ENCODE measurements around the gene SPI1.

The SPI1 gene

GRCh38 chr11:47399860-47400767 is 21.8 kb upstream of the SPI1 start:
- peak overlapping the region; percentile 74 for H3K4me3 ChIP-seq (ENCODE audit: low read depth, low read length)
- no peaks in the 10 kb centered on the region for H3K36me3 ChIP-seq (ENCODE audit: control insufficient read depth, insufficient read depth, low read length)
- H3K9ac ChIP-seq (ENCODE audit: low read depth, low read length): no peak overlapping the region
- H3K9me3 ChIP-seq (ENCODE audit: control insufficient read depth, insufficient read depth, low read length): no peaks in the 10 kb centered on the region
- peaks cover 19% of the 10 kb centered on the region for H3K4me1 ChIP-seq (ENCODE audit: control insufficient read depth, insufficient read depth, low read length)
- H3K27me3 ChIP-seq (ENCODE audit: control insufficient read depth, insufficient read depth, low read length): no peaks in the 10 kb centered on the region

- no peak overlapping the region for H3K4me3 ChIP-seq (ENCODE audit: low read depth, low read length)
- no peak overlapping the region for H3K9ac ChIP-seq (ENCODE audit: low read depth, low read length)
- H3K9me3 ChIP-seq (ENCODE audit: control insufficient read depth, insufficient read depth, low read length): no peaks in the 10 kb centered on the region
- H3K4me1 ChIP-seq (ENCODE audit: control insufficient read depth, insufficient read depth, low read length): peaks cover 19% of the 10 kb centered on the region
- no peaks in the 10 kb centered on the region for H3K36me3 ChIP-seq (ENCODE audit: control insufficient read depth, insufficient read depth, low read length)
- no peaks in the 10 kb centered on the region for H3K27me3 ChIP-seq (ENCODE audit: control insufficient read depth, insufficient read depth, low read length)
Observed at GRCh38 chr11:47398551-47398950, 20.2 kb upstream of the SPI1 start.

- Histone ChIP-seq H3K36me3 (ENCODE audit: control insufficient read depth, insufficient read depth, low read length) (no peaks in the 10 kb centered on the region), H3K9me3 (ENCODE audit: control insufficient read depth, insufficient read depth, low read length) (no peaks in the 10 kb centered on the region), H3K9ac (ENCODE audit: low read depth, low read length) (no peak overlapping the region), H3K27me3 (ENCODE audit: control insufficient read depth, insufficient read depth, low read length) (no peaks in the 10 kb centered on the region), H3K4me3 (ENCODE audit: low read depth, low read length) (no peak overlapping the region), H3K4me1 (ENCODE audit: control insufficient read depth, insufficient read depth, low read length) (peaks cover 19% of the 10 kb centered on the region)
Observed at GRCh38 chr11:47398011-47398410, 19.7 kb upstream of the SPI1 start.

- no peak overlapping the region for H3K4me3 ChIP-seq (ENCODE audit: low read depth, low read length)
- no peaks in the 10 kb centered on the region for H3K9me3 ChIP-seq (ENCODE audit: control insufficient read depth, insufficient read depth, low read length)
- peaks cover 12% of the 10 kb centered on the region for H3K4me1 ChIP-seq (ENCODE audit: control insufficient read depth, insufficient read depth, low read length)
- H3K36me3 ChIP-seq (ENCODE audit: control insufficient read depth, insufficient read depth, low read length): no peaks in the 10 kb centered on the region
- H3K9ac ChIP-seq (ENCODE audit: low read depth, low read length): no peak overlapping the region
- H3K27me3 ChIP-seq (ENCODE audit: control insufficient read depth, insufficient read depth, low read length): no peaks in the 10 kb centered on the region
Observed at GRCh38 chr11:47396049-47396320, 17.6 kb upstream of the SPI1 start.

- no peaks in the 10 kb centered on the region for H3K36me3 ChIP-seq (ENCODE audit: control insufficient read depth, insufficient read depth, low read length)
- no peaks in the 10 kb centered on the region for H3K9me3 ChIP-seq (ENCODE audit: control insufficient read depth, insufficient read depth, low read length)
- no peaks in the 10 kb centered on the region for H3K27me3 ChIP-seq (ENCODE audit: control insufficient read depth, insufficient read depth, low read length)
- peaks cover 8% of the 10 kb centered on the region for H3K4me1 ChIP-seq (ENCODE audit: control insufficient read depth, insufficient read depth, low read length)
- H3K4me3 ChIP-seq (ENCODE audit: low read depth, low read length): no peak overlapping the region
- H3K9ac ChIP-seq (ENCODE audit: low read depth, low read length): no peak overlapping the region
Observed at GRCh38 chr11:47395223-47396048, 17.1 kb upstream of the SPI1 start.

GRCh38 chr11:47394322-47395222 is 16.2 kb upstream of the SPI1 start:
- H3K9ac ChIP-seq (ENCODE audit: low read depth, low read length): no peak overlapping the region
- no peaks in the 10 kb centered on the region for H3K27me3 ChIP-seq (ENCODE audit: control insufficient read depth, insufficient read depth, low read length)
- no peaks in the 10 kb centered on the region for H3K36me3 ChIP-seq (ENCODE audit: control insufficient read depth, insufficient read depth, low read length)
- no peak overlapping the region for H3K4me3 ChIP-seq (ENCODE audit: low read depth, low read length)
- peaks cover 8% of the 10 kb centered on the region for H3K4me1 ChIP-seq (ENCODE audit: control insufficient read depth, insufficient read depth, low read length)
- no peaks in the 10 kb centered on the region for H3K9me3 ChIP-seq (ENCODE audit: control insufficient read depth, insufficient read depth, low read length)

GRCh38 chr11:47394050-47394321 is 15.6 kb upstream of the SPI1 start:
- no peak overlapping the region for H3K4me3 ChIP-seq (ENCODE audit: low read depth, low read length)
- no peaks in the 10 kb centered on the region for H3K27me3 ChIP-seq (ENCODE audit: control insufficient read depth, insufficient read depth, low read length)
- peaks cover 8% of the 10 kb centered on the region for H3K4me1 ChIP-seq (ENCODE audit: control insufficient read depth, insufficient read depth, low read length)
- no peak overlapping the region for H3K9ac ChIP-seq (ENCODE audit: low read depth, low read length)
- no peaks in the 10 kb centered on the region for H3K9me3 ChIP-seq (ENCODE audit: control insufficient read depth, insufficient read depth, low read length)
- no peaks in the 10 kb centered on the region for H3K36me3 ChIP-seq (ENCODE audit: control insufficient read depth, insufficient read depth, low read length)

GRCh38 chr11:47393163-47394049 is 15.1 kb upstream of the SPI1 start:
- peaks cover 7% of the 10 kb centered on the region for H3K4me1 ChIP-seq (ENCODE audit: control insufficient read depth, insufficient read depth, low read length)
- no peaks in the 10 kb centered on the region for H3K9me3 ChIP-seq (ENCODE audit: control insufficient read depth, insufficient read depth, low read length)
- H3K36me3 ChIP-seq (ENCODE audit: control insufficient read depth, insufficient read depth, low read length): no peaks in the 10 kb centered on the region
- H3K27me3 ChIP-seq (ENCODE audit: control insufficient read depth, insufficient read depth, low read length): no peaks in the 10 kb centered on the region
- no peak overlapping the region for H3K4me3 ChIP-seq (ENCODE audit: low read depth, low read length)
- no peak overlapping the region for H3K9ac ChIP-seq (ENCODE audit: low read depth, low read length)

- H3K4me3 ChIP-seq (ENCODE audit: low read depth, low read length): no peak overlapping the region
- no peaks in the 10 kb centered on the region for H3K36me3 ChIP-seq (ENCODE audit: control insufficient read depth, insufficient read depth, low read length)
- H3K4me1 ChIP-seq (ENCODE audit: control insufficient read depth, insufficient read depth, low read length): no peaks in the 10 kb centered on the region
- no peak overlapping the region for H3K9ac ChIP-seq (ENCODE audit: low read depth, low read length)
- no peaks in the 10 kb centered on the region for H3K27me3 ChIP-seq (ENCODE audit: control insufficient read depth, insufficient read depth, low read length)
- H3K9me3 ChIP-seq (ENCODE audit: control insufficient read depth, insufficient read depth, low read length): no peaks in the 10 kb centered on the region
Observed at GRCh38 chr11:47392546-47393162, 14.3 kb upstream of the SPI1 start.

- Histone ChIP-seq H3K9me3 (ENCODE audit: control insufficient read depth, insufficient read depth, low read length) (no peaks in the 10 kb centered on the region), H3K36me3 (ENCODE audit: control insufficient read depth, insufficient read depth, low read length) (no peaks in the 10 kb centered on the region), H3K27me3 (ENCODE audit: control insufficient read depth, insufficient read depth, low read length) (no peaks in the 10 kb centered on the region), H3K9ac (ENCODE audit: low read depth, low read length) (no peak overlapping the region), H3K4me1 (ENCODE audit: control insufficient read depth, insufficient read depth, low read length) (no peaks in the 10 kb centered on the region), H3K4me3 (ENCODE audit: low read depth, low read length) (no peak overlapping the region)
Observed at GRCh38 chr11:47391711-47392432, 13.5 kb upstream of the SPI1 start.
